PFSK-1 (cell line): ENCODE data around the gene SND1.

Experiments
- FOXP2 ChIP-seq: optimal IDR thresholded peaks from 2 replicates; pipeline ENCODE3; 2011; ENCODE audit warnings: borderline replicate concordance, control low read depth, inconsistent platforms; ENCODE audit not compliant: insufficient read depth; ENCODE audit errors: extremely low read length, extremely low read depth
- POLR2AphosphoS5 ChIP-seq: IDR thresholded peaks from 2 replicates; pipeline ENCODE4 v1.6.1; 2012; ENCODE audit warnings: low read depth, mild to moderate bottlenecking, control low read depth, low read length, moderate library complexity
- REST ChIP-seq, 2 experiments: IDR thresholded peaks; 2 replicates each; pipeline versions ENCODE4 v1.6.1 to v1.8.0; 2011 to 2012; ENCODE audit warnings: low read depth in 2 of 2, low read length in 2 of 2, control low read depth in 1 of 2, inconsistent platforms in 1 of 2, mild to moderate bottlenecking in 1 of 2, moderate library complexity in 1 of 2; ENCODE audit not compliant: insufficient read depth in 1 of 2
- SIN3A ChIP-seq: IDR thresholded peaks from 2 replicates; pipeline ENCODE4 v1.6.1; 2012; ENCODE audit warnings: mild to moderate bottlenecking, low read length, moderate library complexity, borderline replicate concordance; ENCODE audit not compliant: insufficient read depth
- TAF1 ChIP-seq: IDR thresholded peaks from 2 replicates; pipeline ENCODE4 v1.6.1; 2012; ENCODE audit warnings: low read length, control low read depth, borderline replicate concordance; ENCODE audit not compliant: insufficient read depth

Gene SND1

GRCh38 chr7:127967281-127967680, 315.3 kb downstream of the SND1 start:
- TF ChIP-seq TAF1 (no peak), FOXP2 (no peak), SIN3A (no peak), REST (IDR thresholded peaks at IDR 0.05; ENCODE audit: insufficient read depth in 1 of 2, low read depth in 2 of 2, low read length in 2 of 2) (no peak), POLR2AphosphoS5 (no peak)

- TF ChIP-seq REST (IDR thresholded peaks at IDR 0.05; ENCODE audit: insufficient read depth in 1 of 2, low read depth in 2 of 2, low read length in 2 of 2), result peak in 1 of 2 experiments; percentile 24; a peak in 1 of 4 replicates
- TF ChIP-seq POLR2AphosphoS5, result no peak
Measured at GRCh38 chr7:127968547-127968946, 316.6 kb downstream of the SND1 start.

GRCh38 chr7:127973832-127974231, 321.8 kb downstream of the SND1 start:
- no peak for TF ChIP-seq TAF1
- no peak for TF ChIP-seq REST (IDR thresholded peaks at IDR 0.05; ENCODE audit: insufficient read depth in 1 of 2, low read depth in 2 of 2, low read length in 2 of 2)
- TF ChIP-seq FOXP2, result no peak
- TF ChIP-seq POLR2AphosphoS5, result no peak
- no peak for TF ChIP-seq SIN3A

GRCh38 chr7:127974446-127975035, 322.5 kb downstream of the SND1 start:
- no peak for TF ChIP-seq TAF1

- TF ChIP-seq REST (IDR thresholded peaks at IDR 0.05; ENCODE audit: insufficient read depth in 1 of 2, low read depth in 2 of 2, low read length in 2 of 2), result peak; percentile 73 to 87
- TF ChIP-seq POLR2AphosphoS5, result no peak
- peak; percentile 94 for TF ChIP-seq FOXP2
Measured at GRCh38 chr7:127976056-127976737, 324.2 kb downstream of the SND1 start.
